Measurements from ENCODE around the gene LRMDA. TPM values are rescaled to one million over a fixed set of nuclear protein-coding genes. Genes with fewer than 3 reads are reported as not detected.

Gene LRMDA
- total and polyA plus RNA-seq, 2 of the 13 experiments (the other 11 are each of a cell fraction or from before 2014, with no cell fraction given), result 13.4 to 22.0 TPM

DNA sequence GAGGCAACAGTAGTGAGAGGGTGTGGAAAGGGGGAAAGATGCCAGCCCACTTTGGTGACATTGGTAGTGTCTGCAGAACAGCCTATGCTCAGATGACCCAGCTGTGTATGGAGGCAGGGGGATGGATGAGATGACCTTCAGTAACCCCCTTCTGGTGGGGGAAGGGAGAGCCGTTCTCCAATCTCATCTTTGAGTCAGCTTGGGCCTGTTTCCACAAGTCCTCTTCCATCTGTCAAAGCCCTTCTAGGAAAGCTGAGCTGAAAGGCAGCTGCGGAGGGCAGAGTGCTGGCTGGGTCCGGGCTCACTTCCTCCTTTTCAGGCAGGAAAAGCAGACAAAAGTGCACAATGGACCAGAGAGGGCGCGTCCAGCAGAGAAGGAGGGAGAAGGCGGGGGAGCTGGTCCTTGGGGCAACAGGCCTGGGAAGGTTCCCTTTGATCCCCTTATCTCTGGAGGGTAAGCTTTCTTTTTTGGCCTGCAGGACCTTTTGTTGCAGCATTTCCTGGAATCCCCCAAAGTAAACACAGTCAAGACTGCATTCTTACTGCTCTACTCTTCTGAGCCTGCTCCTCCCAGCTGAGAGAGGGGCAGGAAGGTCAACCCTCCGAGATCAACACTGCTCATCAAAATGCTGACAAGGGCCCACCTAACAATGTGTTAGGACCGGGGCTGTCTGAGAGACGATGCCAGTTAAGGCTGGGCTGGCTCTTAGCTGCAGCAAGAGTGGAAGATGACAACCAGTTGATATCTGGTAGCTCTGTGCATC, 1.2 kb upstream of the LRMDA start (continued):
- TF ChIP-seq NKX3-1 (CRISPR knock-in tag; IDR thresholded peaks at IDR 0.05) (peak; percentile 69; the same call in 1 of the 2 replicates), ELF3 (CRISPR knock-in tag; IDR thresholded peaks at IDR 0.05) (peak; percentile 96), ZNF607 (CRISPR knock-in tag; IDR thresholded peaks at IDR 0.05; ENCODE audit: borderline replicate concordance) (0 out of 2 replicates have a peak, but pooled peaks have one; percentile 4), ZNF672 (CRISPR knock-in tag; IDR thresholded peaks at IDR 0.05) (peak; percentile 99), PITX1 (CRISPR knock-in tag; IDR thresholded peaks at IDR 0.05) (peak; percentile 91; the same call in 1 of the 2 replicates), DBP (CRISPR knock-in tag; IDR thresholded peaks at IDR 0.05; ENCODE audit: not compliant biosample characterization) (peak; percentile 49), MXD4 (CRISPR knock-in tag; IDR thresholded peaks at IDR 0.05) (no peak), ZNF691 (CRISPR knock-in tag; IDR thresholded peaks at IDR 0.05; ENCODE audit: borderline replicate concordance, low read depth) (0 out of 2 replicates have a peak, but pooled peaks have one; percentile 26), ZNF891 (CRISPR knock-in tag; IDR thresholded peaks at IDR 0.05) (no peak), ZNF564 (CRISPR knock-in tag; IDR thresholded peaks at IDR 0.05) (no peak), ZNF3 (CRISPR knock-in tag; IDR thresholded peaks at IDR 0.05) (no peak), ZFP90 (CRISPR knock-in tag; IDR thresholded peaks at IDR 0.05; ENCODE audit: borderline replicate concordance) (peak; percentile 71; the same call in 1 of the 2 replicates), MTF1 (CRISPR knock-in tag; IDR thresholded peaks at IDR 0.05) (no peak), ZGPAT (CRISPR knock-in tag; IDR thresholded peaks at IDR 0.05) (peak; percentile 78; the same call in 1 of the 2 replicates), PCBP1 (IDR thresholded peaks at IDR 0.05; ENCODE audit: borderline replicate concordance, low read depth, low read length) (no peak), SNAPC5 (CRISPR knock-in tag; IDR thresholded peaks at IDR 0.05; ENCODE audit: borderline replicate concordance) (no peak)
- TF ChIP-seq, protein P1, sequence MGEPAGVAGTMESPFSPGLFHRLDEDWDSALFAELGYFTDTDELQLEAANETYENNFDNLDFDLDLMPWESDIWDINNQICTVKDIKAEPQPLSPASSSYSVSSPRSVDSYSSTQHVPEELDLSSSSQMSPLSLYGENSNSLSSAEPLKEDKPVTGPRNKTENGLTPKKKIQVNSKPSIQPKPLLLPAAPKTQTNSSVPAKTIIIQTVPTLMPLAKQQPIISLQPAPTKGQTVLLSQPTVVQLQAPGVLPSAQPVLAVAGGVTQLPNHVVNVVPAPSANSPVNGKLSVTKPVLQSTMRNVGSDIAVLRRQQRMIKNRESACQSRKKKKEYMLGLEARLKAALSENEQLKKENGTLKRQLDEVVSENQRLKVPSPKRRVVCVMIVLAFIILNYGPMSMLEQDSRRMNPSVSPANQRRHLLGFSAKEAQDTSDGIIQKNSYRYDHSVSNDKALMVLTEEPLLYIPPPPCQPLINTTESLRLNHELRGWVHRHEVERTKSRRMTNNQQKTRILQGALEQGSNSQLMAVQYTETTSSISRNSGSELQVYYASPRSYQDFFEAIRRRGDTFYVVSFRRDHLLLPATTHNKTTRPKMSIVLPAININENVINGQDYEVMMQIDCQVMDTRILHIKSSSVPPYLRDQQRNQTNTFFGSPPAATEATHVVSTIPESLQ (CRISPR knock-in tag; conservative IDR thresholded peaks at IDR 0.05), result no peak
- TF ChIP-seq, protein P2, sequence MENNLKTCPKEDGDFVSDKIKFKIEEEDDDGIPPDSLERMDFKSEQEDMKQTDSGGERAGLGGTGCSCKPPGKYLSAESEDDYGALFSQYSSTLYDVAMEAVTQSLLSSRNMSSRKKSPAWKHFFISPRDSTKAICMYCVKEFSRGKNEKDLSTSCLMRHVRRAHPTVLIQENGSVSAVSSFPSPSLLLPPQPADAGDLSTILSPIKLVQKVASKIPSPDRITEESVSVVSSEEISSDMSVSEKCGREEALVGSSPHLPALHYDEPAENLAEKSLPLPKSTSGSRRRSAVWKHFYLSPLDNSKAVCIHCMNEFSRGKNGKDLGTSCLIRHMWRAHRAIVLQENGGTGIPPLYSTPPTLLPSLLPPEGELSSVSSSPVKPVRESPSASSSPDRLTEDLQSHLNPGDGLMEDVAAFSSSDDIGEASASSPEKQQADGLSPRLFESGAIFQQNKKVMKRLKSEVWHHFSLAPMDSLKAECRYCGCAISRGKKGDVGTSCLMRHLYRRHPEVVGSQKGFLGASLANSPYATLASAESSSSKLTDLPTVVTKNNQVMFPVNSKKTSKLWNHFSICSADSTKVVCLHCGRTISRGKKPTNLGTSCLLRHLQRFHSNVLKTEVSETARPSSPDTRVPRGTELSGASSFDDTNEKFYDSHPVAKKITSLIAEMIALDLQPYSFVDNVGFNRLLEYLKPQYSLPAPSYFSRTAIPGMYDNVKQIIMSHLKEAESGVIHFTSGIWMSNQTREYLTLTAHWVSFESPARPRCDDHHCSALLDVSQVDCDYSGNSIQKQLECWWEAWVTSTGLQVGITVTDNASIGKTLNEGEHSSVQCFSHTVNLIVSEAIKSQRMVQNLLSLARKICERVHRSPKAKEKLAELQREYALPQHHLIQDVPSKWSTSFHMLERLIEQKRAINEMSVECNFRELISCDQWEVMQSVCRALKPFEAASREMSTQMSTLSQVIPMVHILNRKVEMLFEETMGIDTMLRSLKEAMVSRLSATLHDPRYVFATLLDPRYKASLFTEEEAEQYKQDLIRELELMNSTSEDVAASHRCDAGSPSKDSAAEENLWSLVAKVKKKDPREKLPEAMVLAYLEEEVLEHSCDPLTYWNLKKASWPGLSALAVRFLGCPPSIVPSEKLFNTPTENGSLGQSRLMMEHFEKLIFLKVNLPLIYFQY (CRISPR knock-in tag; IDR thresholded peaks at IDR 0.05; ENCODE audit: borderline replicate concordance), result no peak

Data from HepG2 (cell line).